NCI-H524 (cell line): Measurements from ENCODE around the gene PIK3AP1.

Experiments used
- DNase-seq, 2 experiments: peaks; one replicate each; lab custom pipeline; 2025; lab: John Stamatoyannopoulos, UW

PIK3AP1 gene

DNA sequence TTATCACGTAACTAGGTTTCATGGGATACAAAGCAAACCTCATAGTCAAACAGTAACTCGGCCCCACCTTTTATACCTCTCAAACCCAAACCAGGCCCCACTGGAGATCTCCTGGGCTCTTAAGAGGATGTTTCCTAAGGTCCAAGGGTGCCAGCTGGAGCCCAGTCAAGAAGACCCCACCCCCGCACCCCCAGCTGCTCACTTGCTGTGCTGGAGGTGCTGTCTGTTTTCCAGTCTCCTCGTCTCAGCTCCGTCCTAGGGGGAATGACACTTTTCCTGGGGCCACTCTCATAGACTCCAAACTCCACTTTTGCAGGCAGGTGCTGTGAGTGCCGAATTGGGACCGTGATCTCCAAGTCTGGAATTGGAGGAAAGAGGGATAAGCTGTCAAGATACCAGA is 110.8 kb downstream of the PIK3AP1 start:
- DNase-seq: peak; percentile 27 to 37

GRCh38 chr10:96608805-96609204 is 111.5 kb downstream of the PIK3AP1 start:
- DNase-seq: no peak

DNA sequence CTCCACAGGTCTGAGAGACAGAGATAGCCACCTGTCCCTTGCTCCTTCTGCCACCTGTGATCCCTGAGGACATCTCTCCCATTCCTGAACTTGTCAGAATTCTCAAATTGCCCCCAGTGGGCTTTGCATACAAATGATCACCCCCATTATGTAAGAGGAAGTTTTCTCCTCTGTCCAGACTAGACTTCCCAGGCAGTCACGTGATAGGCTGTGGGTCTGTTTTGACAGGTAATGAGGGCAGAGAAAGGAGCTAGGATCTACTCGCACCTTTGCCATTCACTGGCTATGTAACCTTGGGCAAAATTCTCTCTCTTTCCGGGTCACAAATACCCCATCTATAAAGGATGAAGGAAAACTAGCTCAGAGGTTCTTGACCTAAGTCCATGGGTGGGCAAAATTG is 112.1 kb downstream of the PIK3AP1 start:
- DNase-seq: no peak

DNA sequence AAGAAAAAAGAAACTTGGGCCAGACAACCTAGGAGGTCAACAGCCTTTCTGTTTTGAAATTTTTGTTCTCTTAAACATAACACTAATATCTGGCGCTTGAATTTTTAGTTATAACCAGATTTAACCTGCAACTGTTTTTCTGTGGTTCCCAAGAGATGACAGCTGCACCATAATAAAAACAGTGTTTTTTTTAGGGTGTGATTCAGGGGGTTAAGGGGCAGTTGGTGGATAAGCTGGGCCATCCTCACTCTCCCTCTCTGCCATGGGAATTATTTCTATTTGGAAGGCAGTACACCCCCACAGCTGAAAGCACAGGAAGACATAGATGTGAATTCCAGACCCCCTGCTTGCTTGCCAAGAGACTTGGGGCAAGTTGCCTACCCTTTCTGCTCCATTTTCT is 113.4 kb downstream of the PIK3AP1 start:
- no peak for DNase-seq

DNA sequence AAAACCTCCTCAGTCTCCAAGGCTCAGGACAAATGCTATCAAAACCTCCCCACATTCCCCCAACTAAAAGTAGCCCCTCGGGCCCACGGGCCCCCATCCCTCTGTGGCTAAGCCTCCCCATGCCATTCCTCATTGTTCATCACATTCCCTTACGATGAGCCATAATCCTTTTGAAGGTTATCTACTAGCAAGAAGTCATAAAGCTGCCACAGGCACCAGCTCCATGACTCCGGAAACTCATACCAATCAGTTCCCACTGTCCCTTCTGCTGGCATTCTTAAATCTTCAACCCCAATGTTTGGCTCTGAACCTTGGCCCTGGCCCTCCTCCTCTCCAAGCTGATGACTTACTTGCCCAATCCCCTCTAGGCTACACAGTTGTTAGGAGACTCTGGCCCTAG is 114.1 kb downstream of the PIK3AP1 start:
- no peak for DNase-seq

DNA sequence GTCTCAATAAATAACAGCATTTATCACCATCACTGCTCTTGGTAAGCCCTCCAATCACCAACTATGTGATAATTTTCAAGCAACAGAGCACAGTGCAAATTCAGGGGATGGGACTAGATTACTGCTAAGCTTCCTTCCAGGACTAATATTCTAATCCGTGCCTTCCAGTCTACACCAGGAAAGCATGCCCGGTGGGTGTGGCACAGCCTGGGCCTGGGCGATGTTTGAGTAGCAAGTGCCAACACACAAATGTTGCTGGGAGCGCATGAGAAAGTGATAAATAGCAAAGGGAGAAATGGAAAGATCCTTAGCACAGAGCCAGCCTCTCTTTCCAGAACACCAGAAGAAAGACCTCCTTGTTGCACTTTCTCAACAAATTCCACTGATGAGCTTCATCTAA is 120.0 kb downstream of the PIK3AP1 start:
- DNase-seq: no peak

DNA sequence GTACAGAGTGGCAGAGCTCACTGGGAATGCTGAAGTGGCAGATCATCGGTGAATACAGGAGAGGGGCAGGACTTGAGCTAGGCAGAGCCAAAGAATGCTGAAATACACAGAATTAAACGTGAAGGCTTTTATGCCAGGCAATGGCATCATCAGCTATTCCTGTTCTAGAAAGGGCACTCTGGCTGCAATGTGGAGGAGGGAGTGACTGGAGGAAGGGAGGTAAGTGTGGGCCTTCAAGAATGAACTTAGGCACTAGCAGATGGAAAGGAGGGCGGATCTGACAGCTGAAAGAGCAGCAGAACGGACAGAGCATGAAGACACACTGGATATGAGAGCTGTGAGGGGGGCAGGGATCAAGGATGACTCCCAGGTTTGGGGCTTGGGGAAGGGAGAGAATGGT is 121.5 kb downstream of the PIK3AP1 start:
- DNase-seq: no peak

- DNase-seq: no peak
These were observed 123.6 kb downstream of the PIK3AP1 start for GRCh38 chr10:96596422-96597407.

DNA sequence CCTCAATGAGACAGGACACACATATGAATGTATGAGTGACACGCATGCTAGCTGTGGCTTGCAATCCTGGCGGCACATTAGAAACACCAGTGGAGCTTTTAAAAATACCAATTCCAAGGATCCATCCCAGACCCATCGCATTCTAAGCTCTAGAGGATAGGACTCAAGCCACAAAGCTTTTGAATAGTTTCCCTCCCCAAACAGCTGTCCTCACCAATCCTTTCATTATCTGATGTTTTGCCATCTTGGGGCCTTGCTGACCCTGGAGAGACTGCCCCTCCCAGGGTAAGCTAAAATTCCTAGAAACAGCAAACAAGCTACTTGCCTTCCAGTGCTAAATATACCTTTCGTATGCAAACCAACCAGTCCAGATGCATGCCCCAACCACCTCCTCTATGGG is 124.6 kb downstream of the PIK3AP1 start:
- no peak for DNase-seq

DNA sequence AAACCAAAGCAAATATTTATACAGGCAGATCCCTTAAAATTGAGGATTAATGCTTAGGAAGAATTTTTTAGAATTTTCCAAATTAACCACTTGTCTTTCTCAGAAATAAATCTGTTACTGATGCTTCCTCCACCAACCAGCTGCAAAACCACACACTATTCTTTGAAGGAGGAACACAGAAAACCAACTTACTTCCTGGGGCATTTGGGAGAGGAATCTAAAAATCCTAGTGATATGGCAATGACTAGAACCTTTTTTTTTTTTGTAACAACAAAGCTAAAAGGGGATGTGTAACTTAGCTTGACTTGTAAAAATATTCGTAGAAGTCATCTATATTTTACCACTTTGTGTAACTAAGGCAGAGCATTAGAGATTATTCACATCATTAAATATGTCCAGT is 128.4 kb downstream of the PIK3AP1 start:
- no peak for DNase-seq

- DNase-seq: no peak
These were observed 131.5 kb downstream of the PIK3AP1 start for GRCh38 chr10:96588616-96589419.

- no peak for DNase-seq
These were observed 132.2 kb downstream of the PIK3AP1 start for GRCh38 chr10:96588060-96588554.

- DNase-seq: peak; percentile 1 to 20
These were observed 132.9 kb downstream of the PIK3AP1 start for GRCh38 chr10:96587264-96588059.

- peak; percentile 18 to 45 for DNase-seq
These were observed 133.7 kb downstream of the PIK3AP1 start, which contains the start of gene TM9SF3 for GRCh38 chr10:96586419-96587263. TSS of gene TM9SF3 (minus strand) at chr10:96587012. CDS start at chr10:96586835, 177 bp downstream.

- peak in 1 of 2 experiments; percentile 16 for DNase-seq
These were observed 134.4 kb downstream of the PIK3AP1 start for GRCh38 chr10:96585736-96586418.

DNA sequence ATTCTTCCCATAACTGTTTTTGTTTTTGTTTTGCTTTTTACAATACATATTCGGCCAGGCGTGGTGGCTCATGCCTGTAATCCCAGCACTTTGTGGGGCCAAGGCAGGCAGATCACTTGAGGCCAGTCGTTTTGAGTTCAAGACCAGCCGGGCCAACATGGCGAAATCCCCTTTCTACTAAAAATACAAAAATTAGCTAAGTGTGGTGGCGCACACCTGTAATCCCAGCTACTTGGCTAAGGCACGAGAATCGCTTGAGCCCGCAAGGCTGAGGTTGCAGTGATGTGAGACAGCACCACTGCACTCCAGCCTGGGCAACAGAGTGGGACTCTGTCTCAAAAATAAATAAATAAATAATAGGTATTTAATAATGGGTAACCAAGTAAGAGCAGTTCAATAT is 135.8 kb downstream of the PIK3AP1 start:
- no peak for DNase-seq

DNA sequence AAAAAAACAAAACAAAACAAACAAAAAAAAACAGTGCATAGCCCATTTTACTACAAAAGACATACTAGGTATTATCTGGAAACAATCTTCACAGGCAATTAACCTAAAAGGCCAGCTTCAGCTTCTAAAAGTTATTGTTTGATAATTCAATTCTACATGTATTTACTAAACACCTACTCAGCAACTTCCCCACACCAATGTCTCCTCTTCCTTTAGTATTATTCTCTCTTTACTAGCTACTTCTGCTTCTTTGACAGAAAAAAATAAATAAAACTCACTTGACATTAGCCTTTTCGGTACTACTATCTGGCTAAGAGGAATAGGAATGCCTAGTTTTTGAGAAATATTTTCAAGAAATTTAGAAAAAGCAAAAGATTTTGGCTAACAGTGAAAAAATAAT is 136.3 kb downstream of the PIK3AP1 start:
- no peak for DNase-seq

GRCh38 chr10:96579133-96579532 is 141.2 kb downstream of the PIK3AP1 start:
- no peak for DNase-seq

DNA sequence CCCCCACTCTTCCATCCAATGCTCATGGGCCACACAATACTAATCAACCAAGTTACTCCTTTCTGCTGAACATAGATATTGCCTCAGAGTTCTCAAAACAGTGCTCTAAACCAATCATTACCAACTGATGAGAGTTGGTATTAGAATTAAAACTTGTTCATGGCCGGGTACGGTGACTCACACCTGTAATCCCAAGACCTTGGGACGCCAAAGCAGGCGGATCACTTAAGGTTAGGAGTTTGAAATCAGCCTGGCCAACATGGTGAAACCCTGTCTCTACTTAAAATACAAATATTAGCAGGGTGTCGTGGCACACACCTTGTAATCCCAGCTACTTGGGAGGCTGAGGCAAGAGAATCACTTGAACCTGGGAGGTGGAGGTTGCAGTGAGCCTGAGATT is 141.7 kb downstream of the PIK3AP1 start:
- no peak for DNase-seq

DNA sequence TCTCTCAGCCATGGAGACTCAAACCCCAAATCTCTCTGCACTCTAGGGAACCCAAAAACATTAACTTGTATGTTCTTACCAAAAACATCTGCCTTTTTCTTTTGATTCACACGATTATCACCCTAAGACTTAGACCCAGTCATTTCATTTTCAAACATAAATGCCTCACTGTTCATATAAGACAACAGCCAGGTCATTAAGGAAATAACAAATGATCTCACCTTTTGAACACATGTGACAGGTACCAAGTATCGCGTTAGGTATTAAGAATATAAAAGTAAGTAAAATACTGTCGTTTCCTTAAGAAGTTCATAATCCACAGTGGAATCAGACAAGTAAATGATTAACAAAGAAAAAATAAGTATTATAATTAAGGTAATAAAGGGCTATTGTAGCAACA is 142.3 kb downstream of the PIK3AP1 start:
- no peak for DNase-seq
